HEK293 (cell line): ENCODE measurements around the gene DLX5.

Experiments used
- CTCF ChIA-PET: fragments of 350-600 bp; formaldehyde crosslinking; extraction: SDS; loops from one replicate; lab custom pipeline; 2021; ENCODE audit warnings: antibody characterized with exemption; lab: Yijun Ruan, JAX
- POLR2A ChIA-PET: fragments of 300-600 bp; formaldehyde crosslinking; extraction: SDS; loops from one replicate; lab custom pipeline; 2020; ENCODE audit warnings: antibody characterized with exemption, inconsistent platforms; lab: Yijun Ruan, JAX
- H3K27ac ChIP-seq: fragments of 200-500 bp; sonication (Bioruptor generic); 2 replicates; pipeline ENCODE4 v1.5.1; 2014; ENCODE audit warnings: low read depth, low read length, control low read depth, inconsistent platforms; ENCODE audit errors: extremely low read depth
- H3K36me3 ChIP-seq, 2 experiments: fragments of 200-500 bp in 1 of 2; sonication (Bioruptor generic) in 1 of 2; 1 replicate in 1 of 2; 2 replicates in 1 of 2; pipeline ENCODE4 v1.5.1; 2014 to 2017; ENCODE audit warnings: inconsistent platforms in 2 of 2, low read length in 2 of 2; ENCODE audit not compliant: control insufficient read depth in 2 of 2, insufficient read depth in 1 of 2
- H3K4me1 ChIP-seq: fragments of 200-500 bp; sonication (Bioruptor generic); 2 replicates; pipeline ENCODE4 v1.5.1; 2014; ENCODE audit warnings: mild to moderate bottlenecking, low read length, inconsistent platforms; ENCODE audit not compliant: control insufficient read depth, insufficient read depth
- H3K4me3 ChIP-seq: 2 replicates; pipeline ENCODE4 v1.5.1; 2011; ENCODE audit warnings: low read depth, mild to moderate bottlenecking, control low read depth, low read length, moderate library complexity
- H3K9me3 ChIP-seq: fragments of 200-500 bp; sonication (Bioruptor generic); 2 replicates; pipeline ENCODE4 v1.5.1; 2014; ENCODE audit warnings: low read depth, low read length, inconsistent platforms; ENCODE audit not compliant: control insufficient read depth, insufficient read depth
- KLF10 ChIP-seq: fragments of 450-650 bp; IDR thresholded peaks from 2 replicates; pipeline ENCODE4 v1.5.1; 2018; ENCODE audit warnings: missing biosample characterization, mild to moderate bottlenecking, missing genetic modification characterization
- KLF17 ChIP-seq: fragments of 450-650 bp; formaldehyde crosslinking; IDR thresholded peaks from 2 replicates; pipeline ENCODE4 v1.5.1; 2016; ENCODE audit warnings: missing biosample characterization, missing genetic modification characterization
- PRDM1 ChIP-seq: fragments of 450-650 bp; formaldehyde crosslinking; IDR thresholded peaks from 2 replicates; pipeline ENCODE4; 2016; ENCODE audit warnings: missing biosample characterization, missing genetic modification characterization
- ZBTB11 ChIP-seq: fragments of 450-650 bp; formaldehyde crosslinking; conservative IDR thresholded peaks from 2 replicates; pipeline ENCODE4 v1.5.1; 2016; ENCODE audit warnings: low read depth, missing biosample characterization, missing genetic modification characterization
- ZFP41 ChIP-seq: fragments of 450-650 bp; formaldehyde crosslinking; IDR thresholded peaks from 2 replicates; pipeline ENCODE4 v1.5.1; 2016; ENCODE audit warnings: missing biosample characterization, missing genetic modification characterization, borderline replicate concordance
- ZNF24 ChIP-seq: fragments of 450-650 bp; formaldehyde crosslinking; IDR thresholded peaks from 2 replicates; pipeline ENCODE4 v1.5.1; 2016; ENCODE audit warnings: missing biosample characterization, missing genetic modification characterization
- ZNF366 ChIP-seq: fragments of 450-650 bp; formaldehyde crosslinking; conservative IDR thresholded peaks from 2 replicates; pipeline ENCODE4 v1.5.1; 2016; ENCODE audit warnings: missing biosample characterization, missing genetic modification characterization
- ZNF501 ChIP-seq: fragments of 450-650 bp; formaldehyde crosslinking; IDR thresholded peaks from 2 replicates; pipeline ENCODE4 v1.5.1; 2016; ENCODE audit warnings: missing biosample characterization, missing genetic modification characterization
- TF ChIP-seq, protein P1 (sequence below): fragments of 450-650 bp; formaldehyde crosslinking; IDR thresholded peaks from 2 replicates; pipeline ENCODE4 v1.5.1; 2016; ENCODE audit warnings: missing biosample characterization, missing genetic modification characterization
- TF ChIP-seq, protein P2 (sequence below): fragments of 450-650 bp; formaldehyde crosslinking; IDR thresholded peaks from 2 replicates; pipeline ENCODE4 v1.5.1; 2017; ENCODE audit warnings: missing biosample characterization, missing genetic modification characterization
- TF ChIP-seq, protein P3 (sequence below): fragments of 450-650 bp; formaldehyde crosslinking; IDR thresholded peaks from 2 replicates; pipeline ENCODE4 v1.5.1; 2016; ENCODE audit warnings: missing biosample characterization, missing genetic modification characterization
- TF ChIP-seq, protein P4 (sequence below): fragments of 450-650 bp; formaldehyde crosslinking; IDR thresholded peaks from 2 replicates; pipeline ENCODE4 v1.5.1; 2016; ENCODE audit warnings: missing biosample characterization, missing genetic modification characterization, borderline replicate concordance
- TF ChIP-seq, protein P5 (sequence below): fragments of 450-650 bp; formaldehyde crosslinking; IDR thresholded peaks from 2 replicates; pipeline ENCODE4 v1.5.1; 2016; ENCODE audit warnings: missing biosample characterization, missing genetic modification characterization

The DLX5 gene

GRCh38 chr7:97009753-97010732 is 14.6 kb downstream of the DLX5 start:
- Histone ChIP-seq H3K36me3 (peaks cover 15 to 24% of the 10 kb centered on the region in 2 experiments), H3K27ac (no peak overlapping the region), H3K4me1 (no peaks in the 10 kb centered on the region; the same call in 1 of the 2 replicates), H3K4me3 (no peak overlapping the region), H3K9me3 (no peaks in the 10 kb centered on the region)
- CTCF ChIA-PET, result interaction anchor here (0.9 kb wide), 1 partner anchor 14 kb away, joined by 3 read pairs; the partner anchor contains the start of gene DLX5
- POLR2A ChIA-PET, result no interaction called here
- TF ChIP-seq KLF17 (tag by site-specific recombination) (no peak), ZFP41 (tag by site-specific recombination) (no peak), ZNF366 (peak; percentile 50), PRDM1 (tag by site-specific recombination) (peak; percentile 97)
- TF ChIP-seq, protein P1, sequence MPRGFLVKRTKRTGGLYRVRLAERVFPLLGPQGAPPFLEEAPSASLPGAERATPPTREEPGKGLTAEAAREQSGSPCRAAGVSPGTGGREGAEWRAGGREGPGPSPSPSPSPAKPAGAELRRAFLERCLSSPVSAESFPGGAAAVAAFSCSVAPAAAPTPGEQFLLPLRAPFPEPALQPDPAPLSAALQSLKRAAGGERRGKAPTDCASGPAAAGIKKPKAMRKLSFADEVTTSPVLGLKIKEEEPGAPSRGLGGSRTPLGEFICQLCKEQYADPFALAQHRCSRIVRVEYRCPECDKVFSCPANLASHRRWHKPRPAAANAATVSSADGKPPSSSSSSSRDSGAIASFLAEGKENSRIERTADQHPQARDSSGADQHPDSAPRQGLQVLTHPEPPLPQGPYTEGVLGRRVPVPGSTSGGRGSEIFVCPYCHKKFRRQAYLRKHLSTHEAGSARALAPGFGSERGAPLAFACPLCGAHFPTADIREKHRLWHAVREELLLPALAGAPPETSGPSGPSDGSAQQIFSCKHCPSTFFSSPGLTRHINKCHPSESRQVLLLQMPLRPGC (tag by site-specific recombination), result no peak

DNA sequence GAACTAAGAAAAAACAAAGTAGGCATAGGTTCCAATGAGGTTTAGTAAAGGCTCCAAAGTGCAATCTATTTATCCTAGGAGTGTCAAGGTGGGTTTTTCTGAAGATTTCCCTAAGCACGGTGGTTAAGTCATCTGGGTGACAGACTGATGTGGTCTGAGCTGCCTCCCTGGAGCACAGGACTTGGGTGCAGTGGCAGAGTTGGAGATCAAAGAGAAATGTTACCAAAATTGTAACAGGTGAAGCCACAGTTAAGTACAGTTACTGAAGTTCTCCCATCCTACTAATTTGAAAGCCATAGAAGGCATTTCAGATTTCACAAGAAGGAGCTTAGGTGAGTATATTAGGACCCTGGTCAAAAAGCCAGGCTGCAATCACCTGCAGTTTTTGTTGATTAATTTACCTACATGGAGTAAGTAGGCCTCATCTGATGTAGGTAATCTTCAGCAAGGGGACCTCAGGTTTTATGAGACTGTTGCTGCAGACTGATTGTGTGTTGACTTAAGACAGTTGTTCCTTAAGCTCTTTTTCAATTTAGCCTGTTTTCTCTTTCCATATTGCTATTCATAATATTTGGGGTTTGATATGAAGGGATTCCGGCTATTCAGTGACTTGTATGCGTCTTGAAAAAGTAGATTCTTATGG is 16.2 kb downstream of the DLX5 start:
- ChIA-PET CTCF (interaction anchor here (4.8 kb wide), 1 partner anchor 7 kb away, joined by 19 read pairs; no protein-coding TSS in a partner anchor), POLR2A (interaction anchor here (2.7 kb wide), 1 partner anchor 16 kb away, joined by 13 read pairs; the partner anchor contains the start of gene DLX5)
- Histone ChIP-seq H3K27ac (no peak overlapping the region), H3K9me3 (no peaks in the 10 kb centered on the region), H3K4me1 (peaks cover 3% of the 10 kb centered on the region; the same call in 1 of the 2 replicates), H3K36me3 (peaks cover 15 to 24% of the 10 kb centered on the region in 2 experiments), H3K4me3 (no peak overlapping the region)
- no peak for TF ChIP-seq ZBTB11 (tag by site-specific recombination)
- TF ChIP-seq ZNF24, result no peak
- TF ChIP-seq, protein P2, sequence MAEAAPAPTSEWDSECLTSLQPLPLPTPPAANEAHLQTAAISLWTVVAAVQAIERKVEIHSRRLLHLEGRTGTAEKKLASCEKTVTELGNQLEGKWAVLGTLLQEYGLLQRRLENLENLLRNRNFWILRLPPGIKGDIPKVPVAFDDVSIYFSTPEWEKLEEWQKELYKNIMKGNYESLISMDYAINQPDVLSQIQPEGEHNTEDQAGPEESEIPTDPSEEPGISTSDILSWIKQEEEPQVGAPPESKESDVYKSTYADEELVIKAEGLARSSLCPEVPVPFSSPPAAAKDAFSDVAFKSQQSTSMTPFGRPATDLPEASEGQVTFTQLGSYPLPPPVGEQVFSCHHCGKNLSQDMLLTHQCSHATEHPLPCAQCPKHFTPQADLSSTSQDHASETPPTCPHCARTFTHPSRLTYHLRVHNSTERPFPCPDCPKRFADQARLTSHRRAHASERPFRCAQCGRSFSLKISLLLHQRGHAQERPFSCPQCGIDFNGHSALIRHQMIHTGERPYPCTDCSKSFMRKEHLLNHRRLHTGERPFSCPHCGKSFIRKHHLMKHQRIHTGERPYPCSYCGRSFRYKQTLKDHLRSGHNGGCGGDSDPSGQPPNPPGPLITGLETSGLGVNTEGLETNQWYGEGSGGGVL (tag by site-specific recombination), result no peak
- TF ChIP-seq, protein P3, sequence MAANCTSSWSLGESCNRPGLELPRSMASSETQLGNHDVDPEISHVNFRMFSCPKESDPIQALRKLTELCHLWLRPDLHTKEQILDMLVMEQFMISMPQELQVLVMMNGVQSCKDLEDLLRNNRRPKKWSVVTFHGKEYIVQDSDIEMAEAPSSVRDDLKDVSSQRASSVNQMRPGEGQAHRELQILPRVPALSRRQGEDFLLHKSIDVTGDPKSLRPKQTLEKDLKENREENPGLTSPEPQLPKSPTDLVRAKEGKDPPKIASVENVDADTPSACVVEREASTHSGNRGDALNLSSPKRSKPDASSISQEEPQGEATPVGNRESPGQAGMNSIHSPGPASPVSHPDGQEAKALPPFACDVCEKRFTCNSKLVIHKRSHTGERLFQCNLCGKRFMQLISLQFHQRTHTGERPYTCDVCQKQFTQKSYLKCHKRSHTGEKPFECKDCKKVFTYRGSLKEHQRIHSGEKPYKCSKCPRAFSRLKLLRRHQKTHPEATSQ (tag by site-specific recombination), result no peak
- no peak for TF ChIP-seq ZNF501 (tag by site-specific recombination)
- no peak for TF ChIP-seq KLF10
- TF ChIP-seq, protein P4, sequence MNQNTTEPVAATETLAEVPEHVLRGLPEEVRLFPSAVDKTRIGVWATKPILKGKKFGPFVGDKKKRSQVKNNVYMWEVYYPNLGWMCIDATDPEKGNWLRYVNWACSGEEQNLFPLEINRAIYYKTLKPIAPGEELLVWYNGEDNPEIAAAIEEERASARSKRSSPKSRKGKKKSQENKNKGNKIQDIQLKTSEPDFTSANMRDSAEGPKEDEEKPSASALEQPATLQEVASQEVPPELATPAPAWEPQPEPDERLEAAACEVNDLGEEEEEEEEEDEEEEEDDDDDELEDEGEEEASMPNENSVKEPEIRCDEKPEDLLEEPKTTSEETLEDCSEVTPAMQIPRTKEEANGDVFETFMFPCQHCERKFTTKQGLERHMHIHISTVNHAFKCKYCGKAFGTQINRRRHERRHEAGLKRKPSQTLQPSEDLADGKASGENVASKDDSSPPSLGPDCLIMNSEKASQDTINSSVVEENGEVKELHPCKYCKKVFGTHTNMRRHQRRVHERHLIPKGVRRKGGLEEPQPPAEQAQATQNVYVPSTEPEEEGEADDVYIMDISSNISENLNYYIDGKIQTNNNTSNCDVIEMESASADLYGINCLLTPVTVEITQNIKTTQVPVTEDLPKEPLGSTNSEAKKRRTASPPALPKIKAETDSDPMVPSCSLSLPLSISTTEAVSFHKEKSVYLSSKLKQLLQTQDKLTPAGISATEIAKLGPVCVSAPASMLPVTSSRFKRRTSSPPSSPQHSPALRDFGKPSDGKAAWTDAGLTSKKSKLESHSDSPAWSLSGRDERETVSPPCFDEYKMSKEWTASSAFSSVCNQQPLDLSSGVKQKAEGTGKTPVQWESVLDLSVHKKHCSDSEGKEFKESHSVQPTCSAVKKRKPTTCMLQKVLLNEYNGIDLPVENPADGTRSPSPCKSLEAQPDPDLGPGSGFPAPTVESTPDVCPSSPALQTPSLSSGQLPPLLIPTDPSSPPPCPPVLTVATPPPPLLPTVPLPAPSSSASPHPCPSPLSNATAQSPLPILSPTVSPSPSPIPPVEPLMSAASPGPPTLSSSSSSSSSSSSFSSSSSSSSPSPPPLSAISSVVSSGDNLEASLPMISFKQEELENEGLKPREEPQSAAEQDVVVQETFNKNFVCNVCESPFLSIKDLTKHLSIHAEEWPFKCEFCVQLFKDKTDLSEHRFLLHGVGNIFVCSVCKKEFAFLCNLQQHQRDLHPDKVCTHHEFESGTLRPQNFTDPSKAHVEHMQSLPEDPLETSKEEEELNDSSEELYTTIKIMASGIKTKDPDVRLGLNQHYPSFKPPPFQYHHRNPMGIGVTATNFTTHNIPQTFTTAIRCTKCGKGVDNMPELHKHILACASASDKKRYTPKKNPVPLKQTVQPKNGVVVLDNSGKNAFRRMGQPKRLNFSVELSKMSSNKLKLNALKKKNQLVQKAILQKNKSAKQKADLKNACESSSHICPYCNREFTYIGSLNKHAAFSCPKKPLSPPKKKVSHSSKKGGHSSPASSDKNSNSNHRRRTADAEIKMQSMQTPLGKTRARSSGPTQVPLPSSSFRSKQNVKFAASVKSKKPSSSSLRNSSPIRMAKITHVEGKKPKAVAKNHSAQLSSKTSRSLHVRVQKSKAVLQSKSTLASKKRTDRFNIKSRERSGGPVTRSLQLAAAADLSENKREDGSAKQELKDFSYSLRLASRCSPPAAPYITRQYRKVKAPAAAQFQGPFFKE (tag by site-specific recombination), result no peak
- TF ChIP-seq, protein P5, sequence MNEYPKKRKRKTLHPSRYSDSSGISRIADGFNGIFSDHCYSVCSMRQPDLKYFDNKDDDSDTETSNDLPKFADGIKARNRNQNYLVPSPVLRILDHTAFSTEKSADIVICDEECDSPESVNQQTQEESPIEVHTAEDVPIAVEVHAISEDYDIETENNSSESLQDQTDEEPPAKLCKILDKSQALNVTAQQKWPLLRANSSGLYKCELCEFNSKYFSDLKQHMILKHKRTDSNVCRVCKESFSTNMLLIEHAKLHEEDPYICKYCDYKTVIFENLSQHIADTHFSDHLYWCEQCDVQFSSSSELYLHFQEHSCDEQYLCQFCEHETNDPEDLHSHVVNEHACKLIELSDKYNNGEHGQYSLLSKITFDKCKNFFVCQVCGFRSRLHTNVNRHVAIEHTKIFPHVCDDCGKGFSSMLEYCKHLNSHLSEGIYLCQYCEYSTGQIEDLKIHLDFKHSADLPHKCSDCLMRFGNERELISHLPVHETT (tag by site-specific recombination), result no peak
